Stimulated activated memory B cell treated with anti-CD40 and anti-IgM and Interleukin-4, amounts not matched to agents 10 μg/mL and 1 μg/mL and 100 μg/mL, for 72 hours (primary cell): Measurements from ENCODE around the gene USP25.

Experiments used
- ATAC-seq: fragments of 150-1000 bp; cut with Tn5 transposase; 2 replicates; pipeline ENCODE4 v1.10.0; 2021
- H3K27ac Mint-ChIP-seq: one replicate; pipeline ENCODE4 v1.8.0; 2022; ENCODE audit warnings: mild to moderate bottlenecking, mixed read lengths
- H3K27me3 Mint-ChIP-seq: one replicate; pipeline ENCODE4 v1.8.0; 2022; ENCODE audit warnings: mixed read lengths
- H3K36me3 Mint-ChIP-seq: one replicate; pipeline ENCODE4 v1.8.0; 2022; ENCODE audit warnings: mixed read lengths
- H3K4me1 Mint-ChIP-seq: one replicate; pipeline ENCODE4 v1.8.0; 2022; ENCODE audit warnings: mixed read lengths
- H3K4me3 Mint-ChIP-seq: one replicate; pipeline ENCODE4 v1.8.0; 2022; ENCODE audit warnings: mild to moderate bottlenecking, moderate library complexity, mixed read lengths
- H3K9me3 Mint-ChIP-seq: one replicate; pipeline ENCODE4 v1.8.0; 2022; ENCODE audit warnings: mixed read lengths

USP25 gene

DNA sequence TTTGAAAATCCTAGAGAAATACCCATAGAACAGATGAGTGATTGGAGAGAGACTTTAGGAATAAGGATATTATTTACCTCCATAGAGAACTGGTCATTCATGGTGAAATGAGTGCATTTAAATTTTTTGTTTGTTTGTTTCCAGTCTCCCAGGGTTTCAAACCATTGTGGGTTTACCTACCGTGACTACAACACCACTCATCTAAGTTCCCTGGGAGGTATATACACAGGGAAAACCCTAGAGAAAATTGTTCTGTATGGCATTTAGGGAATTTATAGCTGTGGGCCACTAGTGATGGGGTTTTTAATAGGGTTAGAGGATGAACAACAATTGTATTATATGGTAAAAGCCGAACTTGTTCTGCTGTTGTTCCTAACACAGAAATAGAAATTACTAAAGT lies 109.2 kb downstream of the USP25 start:
- Mint-ChIP-seq H3K4me1 (no peaks in the 10 kb centered on the region), H3K27ac (no peak overlapping the region), H3K36me3 (peaks cover 6% of the 10 kb centered on the region), H3K9me3 (no peaks in the 10 kb centered on the region), H3K4me3 (no peak overlapping the region), H3K27me3 (no peaks in the 10 kb centered on the region)
- ATAC-seq, result no peak

- ATAC-seq, result no peak
- Mint-ChIP-seq H3K9me3 (no peaks in the 10 kb centered on the region), H3K4me1 (no peaks in the 10 kb centered on the region), H3K27ac (no peak overlapping the region), H3K4me3 (no peak overlapping the region), H3K36me3 (peaks cover 6% of the 10 kb centered on the region), H3K27me3 (no peaks in the 10 kb centered on the region)
Measured at GRCh38 chr21:15839601-15840000, 109.8 kb downstream of the USP25 start.

DNA sequence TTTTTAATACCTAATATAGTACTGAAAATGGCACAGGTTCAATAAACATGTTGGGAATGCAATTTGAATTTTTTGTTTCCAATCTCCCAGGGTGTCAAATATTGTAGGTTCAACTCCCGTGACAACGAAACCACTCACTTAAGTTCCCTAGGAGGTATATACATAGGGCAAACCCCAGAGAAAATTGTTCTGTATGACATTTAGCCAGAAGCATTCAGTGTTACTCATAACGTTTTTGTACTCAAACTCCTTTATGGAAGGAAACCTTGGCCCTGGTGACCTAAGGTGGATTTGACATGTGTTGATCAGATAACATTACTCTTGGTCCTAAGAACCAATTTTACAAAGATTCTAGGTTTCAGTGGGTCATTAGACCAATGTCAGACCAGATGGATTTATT lies 110.6 kb downstream of the USP25 start:
- ATAC-seq, result no peak
- H3K27me3 Mint-ChIP-seq, result no peaks in the 10 kb centered on the region
- H3K27ac Mint-ChIP-seq, result no peak overlapping the region
- no peaks in the 10 kb centered on the region for H3K9me3 Mint-ChIP-seq
- no peak overlapping the region for H3K4me3 Mint-ChIP-seq
- peaks cover under 1% of the 10 kb centered on the region for H3K36me3 Mint-ChIP-seq
- no peaks in the 10 kb centered on the region for H3K4me1 Mint-ChIP-seq

- H3K27ac Mint-ChIP-seq, result no peak overlapping the region
- no peak for ATAC-seq
- no peak overlapping the region for H3K4me3 Mint-ChIP-seq
- H3K27me3 Mint-ChIP-seq, result no peaks in the 10 kb centered on the region
- no peaks in the 10 kb centered on the region for H3K36me3 Mint-ChIP-seq
- no peaks in the 10 kb centered on the region for H3K9me3 Mint-ChIP-seq
- no peaks in the 10 kb centered on the region for H3K4me1 Mint-ChIP-seq
Measured at GRCh38 chr21:15841856-15842564, 112.2 kb downstream of the USP25 start.

DNA sequence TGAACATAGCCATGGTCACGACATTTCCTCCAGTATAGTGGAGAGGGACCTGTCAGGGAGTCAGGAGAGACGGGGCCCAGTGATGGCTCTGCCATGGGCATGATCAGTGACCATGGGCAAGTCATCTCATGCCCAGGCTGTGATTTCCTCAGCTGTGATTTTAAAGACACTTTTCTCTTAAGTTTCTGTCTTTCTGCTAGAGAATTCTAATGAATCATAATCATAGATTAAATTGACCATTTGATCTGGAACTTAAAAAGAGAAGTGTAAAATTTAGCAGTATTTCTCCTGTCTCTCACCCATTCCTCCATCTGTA lies 112.7 kb downstream of the USP25 start:
- H3K9me3 Mint-ChIP-seq, result no peaks in the 10 kb centered on the region
- H3K4me3 Mint-ChIP-seq, result no peak overlapping the region
- H3K27me3 Mint-ChIP-seq, result no peaks in the 10 kb centered on the region
- H3K27ac Mint-ChIP-seq, result no peak overlapping the region
- no peak for ATAC-seq
- H3K4me1 Mint-ChIP-seq, result no peaks in the 10 kb centered on the region
- H3K36me3 Mint-ChIP-seq, result no peaks in the 10 kb centered on the region

DNA sequence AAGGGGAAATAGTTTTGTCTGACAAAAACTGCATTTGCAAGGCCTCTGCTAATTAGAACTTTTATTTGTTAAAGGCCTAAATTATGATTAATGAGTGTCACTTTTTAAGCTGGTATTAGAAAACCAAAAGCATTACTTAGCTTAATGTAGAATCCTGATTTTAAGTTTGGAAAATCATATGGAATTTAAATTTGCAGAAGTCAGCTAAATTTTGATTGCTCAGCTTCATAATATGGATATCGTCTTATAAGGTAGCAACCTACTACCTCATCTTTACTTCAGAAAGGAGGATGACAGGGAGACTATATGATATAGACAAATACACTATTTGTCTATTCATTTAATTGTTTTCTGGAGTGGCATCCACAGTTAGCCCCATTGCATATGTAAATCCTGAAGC lies 114.0 kb downstream of the USP25 start:
- no peaks in the 10 kb centered on the region for H3K27me3 Mint-ChIP-seq
- H3K4me3 Mint-ChIP-seq, result no peak overlapping the region
- no peaks in the 10 kb centered on the region for H3K9me3 Mint-ChIP-seq
- no peak for ATAC-seq
- no peaks in the 10 kb centered on the region for H3K4me1 Mint-ChIP-seq
- H3K36me3 Mint-ChIP-seq, result peaks cover 6% of the 10 kb centered on the region
- no peak overlapping the region for H3K27ac Mint-ChIP-seq

GRCh38 chr21:15848634-15849560 lies 119.1 kb downstream of the USP25 start:
- Mint-ChIP-seq H3K27ac (no peak overlapping the region), H3K9me3 (no peaks in the 10 kb centered on the region), H3K27me3 (no peaks in the 10 kb centered on the region), H3K4me3 (no peak overlapping the region), H3K4me1 (no peaks in the 10 kb centered on the region), H3K36me3 (peaks cover 19% of the 10 kb centered on the region)
- ATAC-seq, result no peak

DNA sequence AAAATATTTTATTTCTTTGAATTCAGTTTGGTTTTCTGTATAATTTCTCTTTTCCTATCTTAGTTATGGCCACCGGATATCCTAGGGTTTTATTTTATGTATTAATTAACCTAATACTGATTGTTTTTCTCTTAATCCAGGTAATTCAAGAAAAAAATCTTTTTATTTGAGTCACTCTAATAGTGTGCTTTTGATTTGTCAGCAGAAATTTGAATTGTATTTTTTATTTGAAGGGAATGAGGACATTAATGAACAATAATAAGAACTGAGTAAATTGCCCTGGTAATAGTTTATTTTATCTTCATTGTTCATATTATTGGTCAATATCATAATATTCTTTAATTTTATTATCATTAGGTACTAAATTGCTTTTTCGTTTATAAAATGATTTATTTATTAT lies 120.1 kb downstream of the USP25 start:
- no peaks in the 10 kb centered on the region for H3K27me3 Mint-ChIP-seq
- ATAC-seq, result no peak
- H3K27ac Mint-ChIP-seq, result no peak overlapping the region
- no peak overlapping the region for H3K4me3 Mint-ChIP-seq
- no peaks in the 10 kb centered on the region for H3K9me3 Mint-ChIP-seq
- H3K4me1 Mint-ChIP-seq, result no peaks in the 10 kb centered on the region
- H3K36me3 Mint-ChIP-seq, result peaks cover 30% of the 10 kb centered on the region

DNA sequence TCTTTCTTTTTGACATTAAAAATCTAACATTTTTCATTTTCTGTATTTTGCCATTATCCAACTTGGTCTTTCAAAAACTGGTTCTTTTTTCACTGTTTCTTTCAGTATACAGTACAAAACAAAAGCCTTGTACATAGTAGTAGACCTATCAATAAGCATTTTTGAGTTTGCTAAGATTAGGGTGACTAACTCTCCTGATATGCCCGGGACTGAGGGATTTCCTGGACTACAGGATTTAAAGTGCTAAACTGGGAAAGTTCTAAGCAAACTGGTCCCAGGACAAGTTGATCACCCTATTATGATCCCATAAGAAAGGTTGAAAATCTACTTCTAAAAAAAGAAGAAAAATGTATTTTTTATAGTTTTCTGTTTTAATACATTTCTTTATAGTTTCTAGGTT lies 120.9 kb downstream of the USP25 start:
- ATAC-seq, result no peak
- Mint-ChIP-seq H3K4me1 (no peaks in the 10 kb centered on the region), H3K27ac (no peak overlapping the region), H3K36me3 (peaks cover 34% of the 10 kb centered on the region), H3K4me3 (no peak overlapping the region), H3K9me3 (no peaks in the 10 kb centered on the region), H3K27me3 (no peaks in the 10 kb centered on the region)

DNA sequence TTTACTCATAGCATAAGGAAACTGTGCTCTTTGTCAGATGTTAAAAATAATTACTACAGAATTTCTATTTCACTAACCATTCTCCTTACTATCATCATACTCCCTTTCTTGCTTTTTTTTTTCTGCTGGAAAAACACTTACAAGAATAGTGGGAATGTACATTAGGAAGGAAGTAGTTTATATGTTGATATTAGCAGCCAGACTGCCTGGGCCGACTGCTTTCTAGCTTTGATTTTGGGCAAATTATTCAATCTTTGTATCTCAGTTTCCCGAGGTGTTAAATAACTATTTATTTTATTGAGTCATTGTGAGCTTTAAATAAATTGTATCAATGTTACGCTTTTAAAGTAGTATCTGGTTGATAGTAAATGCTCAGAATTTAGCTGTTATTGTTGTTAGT lies 122.4 kb downstream of the USP25 start:
- Mint-ChIP-seq H3K4me1 (no peaks in the 10 kb centered on the region), H3K27ac (no peak overlapping the region), H3K27me3 (no peaks in the 10 kb centered on the region), H3K4me3 (no peak overlapping the region), H3K9me3 (no peaks in the 10 kb centered on the region), H3K36me3 (peaks cover 39% of the 10 kb centered on the region)
- no peak for ATAC-seq

DNA sequence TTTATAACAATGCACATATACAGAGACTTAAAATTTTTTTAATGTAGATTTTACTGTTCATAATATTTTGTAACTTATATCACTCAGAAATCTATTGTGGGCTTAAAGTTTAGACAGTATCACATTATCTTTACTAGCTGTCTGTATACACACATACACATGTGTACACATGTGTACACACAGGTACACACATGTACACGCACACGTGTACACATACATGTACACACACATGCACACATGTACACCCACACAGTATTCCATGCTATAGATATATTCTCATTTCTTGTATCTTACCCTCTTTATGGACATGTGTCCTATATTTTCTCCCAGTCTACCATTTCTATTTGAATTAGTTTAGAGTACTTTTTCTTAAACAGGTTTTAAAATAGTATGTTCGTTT lies 123.3 kb downstream of the USP25 start:
- Mint-ChIP-seq H3K4me3 (no peak overlapping the region), H3K9me3 (no peaks in the 10 kb centered on the region)

DNA sequence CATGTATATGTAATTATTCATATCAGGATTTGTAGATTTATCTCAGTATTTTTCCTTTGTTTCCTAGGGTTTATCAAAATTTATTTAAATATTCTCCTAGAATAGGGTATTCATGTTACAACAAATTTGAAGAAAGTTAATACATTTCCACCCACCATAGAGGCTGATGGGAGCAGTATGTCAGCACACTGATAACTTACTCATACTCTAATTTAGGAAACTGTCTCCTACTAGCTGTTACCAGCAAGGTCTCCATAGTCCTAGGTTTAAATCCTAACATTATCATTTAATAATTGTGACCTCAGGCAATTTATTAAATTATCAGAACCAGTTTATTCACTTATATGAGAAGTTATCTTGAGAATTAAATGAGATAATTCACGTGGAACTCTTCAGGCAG lies 127.0 kb downstream of the USP25 start:
- Mint-ChIP-seq H3K27ac (no peak overlapping the region), H3K36me3 (peaks cover 27% of the 10 kb centered on the region), H3K9me3 (no peaks in the 10 kb centered on the region), H3K4me3 (no peak overlapping the region), H3K27me3 (no peaks in the 10 kb centered on the region), H3K4me1 (no peaks in the 10 kb centered on the region)
- ATAC-seq, result no peak

More for the DNA sequence above, 123.3 kb downstream of the USP25 start:
- ATAC-seq, result no peak
- H3K4me1 Mint-ChIP-seq, result no peaks in the 10 kb centered on the region
- H3K27me3 Mint-ChIP-seq, result no peaks in the 10 kb centered on the region
- H3K27ac Mint-ChIP-seq, result no peak overlapping the region
- peaks cover 37% of the 10 kb centered on the region for H3K36me3 Mint-ChIP-seq

DNA sequence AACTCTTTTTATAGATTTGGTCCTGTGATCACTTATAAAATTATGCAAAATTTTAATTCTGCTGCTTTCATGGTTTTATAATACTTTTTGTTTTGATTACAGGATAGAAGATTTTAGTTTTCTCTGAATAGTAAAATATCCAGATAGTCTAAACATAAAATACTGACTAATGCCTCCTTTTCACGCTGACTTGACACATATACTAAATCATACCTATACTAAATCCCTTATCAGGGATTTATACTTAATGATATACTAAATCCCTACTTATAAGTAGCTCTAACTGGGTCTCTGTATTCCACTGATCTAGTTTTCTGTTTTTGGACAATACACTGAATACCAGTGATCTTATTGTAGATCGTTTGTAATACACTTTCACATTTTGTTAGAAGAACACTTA lies 128.0 kb downstream of the USP25 start:
- Mint-ChIP-seq H3K9me3 (no peaks in the 10 kb centered on the region), H3K27me3 (no peaks in the 10 kb centered on the region), H3K4me3 (no peak overlapping the region), H3K27ac (no peak overlapping the region), H3K4me1 (no peaks in the 10 kb centered on the region), H3K36me3 (peaks cover 26% of the 10 kb centered on the region)
- no peak for ATAC-seq

GRCh38 chr21:15860541-15860940 lies 130.8 kb downstream of the USP25 start:
- Mint-ChIP-seq H3K36me3 (peaks cover 12% of the 10 kb centered on the region), H3K27ac (no peak overlapping the region)
- no peak for ATAC-seq

GRCh38 chr21:15868940-15869339 lies 139.2 kb downstream of the USP25 start:
- H3K27me3 Mint-ChIP-seq, result no peaks in the 10 kb centered on the region
- peaks cover 27% of the 10 kb centered on the region for H3K36me3 Mint-ChIP-seq
- H3K9me3 Mint-ChIP-seq, result no peaks in the 10 kb centered on the region
- no peak overlapping the region for H3K4me3 Mint-ChIP-seq
- no peak overlapping the region for H3K27ac Mint-ChIP-seq
- H3K4me1 Mint-ChIP-seq, result no peaks in the 10 kb centered on the region
- ATAC-seq, result no peak

More at GRCh38 chr21:15860541-15860940, 130.8 kb downstream of the USP25 start:
- Mint-ChIP-seq H3K4me3 (no peak overlapping the region), H3K4me1 (no peaks in the 10 kb centered on the region), H3K9me3 (no peaks in the 10 kb centered on the region), H3K27me3 (no peaks in the 10 kb centered on the region)

- Mint-ChIP-seq H3K27ac (no peak overlapping the region), H3K4me1 (no peaks in the 10 kb centered on the region), H3K9me3 (peaks cover 5% of the 10 kb centered on the region), H3K36me3 (peaks cover 44% of the 10 kb centered on the region), H3K4me3 (no peak overlapping the region), H3K27me3 (no peaks in the 10 kb centered on the region)
- ATAC-seq, result no peak
Measured at GRCh38 chr21:15870819-15871218, 141.0 kb downstream of the USP25 start.
